Tibial nerve (tissue), 4 donors: Measurements from ENCODE around the gene RUNX1. TPM values are rescaled to one million over a fixed set of nuclear protein-coding genes. Genes with fewer than 3 reads are reported as not detected.

Experiments used
- DNase-seq, 2 donors: peaks; one replicate each; pipeline ENCODE4 v3.0.0-alpha.2; 2019; ENCODE audit warnings: low spot score in 2 of 2
- H3K27ac ChIP-seq, 4 donors: fragments of 200-600 bp; sonication (generic) in 3 of 4; one replicate each; pipeline ENCODE4 v1.5.1; 2017 to 2019; ENCODE audit warnings: mild to moderate bottlenecking in 1 of 4
- H3K27me3 ChIP-seq, 2 donors: fragments of 200-600 bp; sonication (generic) in 1 of 2; one replicate each; pipeline versions ENCODE4 v1.5.1 to v1.6.0; 2017 to 2019
- H3K36me3 ChIP-seq, 3 donors: fragments of 200-600 bp; sonication (generic); one replicate each; pipeline ENCODE4 v1.5.1; 2018 to 2019
- H3K4me1 ChIP-seq, 4 donors: fragments of 200-600 bp; sonication (generic) in 3 of 4; one replicate each; pipeline ENCODE4 v1.5.1; 2017 to 2019
- H3K4me3 ChIP-seq, 4 donors: fragments of 200-600 bp; sonication (generic) in 3 of 4; one replicate each; pipeline ENCODE4 v1.5.1; 2017 to 2019; ENCODE audit warnings: mild to moderate bottlenecking in 1 of 4, moderate library complexity in 1 of 4
- H3K9me3 ChIP-seq, 4 donors: fragments of 200-600 bp; sonication (generic) in 3 of 4; one replicate each; pipeline ENCODE4 v1.5.1; 2017 to 2019
- EP300 ChIP-seq, 2 donors: sonication (generic); formaldehyde crosslinking; IDR thresholded peaks; one replicate each; pipeline ENCODE4 v1.6.1; 2017; ENCODE audit warnings: antibody characterized with exemption in 2 of 2, mild to moderate bottlenecking in 1 of 2
- POLR2A ChIP-seq, 2 donors: fragments of 450-650 bp; IDR thresholded peaks; one replicate each; pipeline ENCODE4 v1.6.1; 2017; ENCODE audit warnings: antibody characterized with exemption in 2 of 2, mild to moderate bottlenecking in 2 of 2, moderate library complexity in 2 of 2
- WGBS, 2 donors: methylation state at CpG; one replicate each; pipeline ENCODE4 v1.1.5; 2018; 5-methylcytosine and 5-hydroxymethylcytosine counted together
- total RNA-seq, 4 donors: library from RNA; depleted of rRNA; stranded (reverse); fragments of >200 nt; gene quantifications; one replicate each; pipeline ENCODE4 v1.1.0, GENCODE V29; 2016
- TF ChIP-seq, protein P1 (sequence below), 5 experiments: fragments of 200-600 bp in 3 of 5; fragments of 450-650 bp in 2 of 5; sonication (generic) in 3 of 5; IDR thresholded peaks; one replicate each; pipeline ENCODE4 v1.5.1; 2016 to 2019; ENCODE audit warnings: antibody characterized with exemption in 5 of 5, mild to moderate bottlenecking in 3 of 5, moderate library complexity in 2 of 5

RUNX1 gene
- total RNA-seq, 4 donors from 2014 or later = 23.6 to 36.9 (median 26.3) TPM

DNA sequence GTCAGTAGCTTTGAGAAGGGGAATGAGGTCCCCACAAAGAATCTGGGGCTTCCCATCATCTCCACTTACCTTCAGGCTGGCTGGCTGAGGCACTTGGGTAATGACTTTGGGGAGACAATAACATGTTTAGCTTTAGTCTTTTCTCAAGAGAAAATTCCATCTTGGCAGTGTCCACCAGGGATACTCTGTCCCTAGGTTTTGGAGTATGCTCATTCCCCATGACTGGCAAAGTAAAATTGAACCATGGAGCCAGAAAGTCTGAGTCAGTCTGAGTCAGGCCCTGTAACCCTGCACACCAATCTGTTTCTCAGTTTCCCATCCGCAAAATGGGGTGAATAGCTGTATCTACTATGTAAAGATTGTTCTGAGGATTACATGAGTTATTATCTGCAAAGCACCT lies 28.2 kb downstream of the RUNX1 start:
- TF ChIP-seq POLR2A (IDR thresholded peaks at IDR 0.05) = no peak
- TF ChIP-seq, protein P1, sequence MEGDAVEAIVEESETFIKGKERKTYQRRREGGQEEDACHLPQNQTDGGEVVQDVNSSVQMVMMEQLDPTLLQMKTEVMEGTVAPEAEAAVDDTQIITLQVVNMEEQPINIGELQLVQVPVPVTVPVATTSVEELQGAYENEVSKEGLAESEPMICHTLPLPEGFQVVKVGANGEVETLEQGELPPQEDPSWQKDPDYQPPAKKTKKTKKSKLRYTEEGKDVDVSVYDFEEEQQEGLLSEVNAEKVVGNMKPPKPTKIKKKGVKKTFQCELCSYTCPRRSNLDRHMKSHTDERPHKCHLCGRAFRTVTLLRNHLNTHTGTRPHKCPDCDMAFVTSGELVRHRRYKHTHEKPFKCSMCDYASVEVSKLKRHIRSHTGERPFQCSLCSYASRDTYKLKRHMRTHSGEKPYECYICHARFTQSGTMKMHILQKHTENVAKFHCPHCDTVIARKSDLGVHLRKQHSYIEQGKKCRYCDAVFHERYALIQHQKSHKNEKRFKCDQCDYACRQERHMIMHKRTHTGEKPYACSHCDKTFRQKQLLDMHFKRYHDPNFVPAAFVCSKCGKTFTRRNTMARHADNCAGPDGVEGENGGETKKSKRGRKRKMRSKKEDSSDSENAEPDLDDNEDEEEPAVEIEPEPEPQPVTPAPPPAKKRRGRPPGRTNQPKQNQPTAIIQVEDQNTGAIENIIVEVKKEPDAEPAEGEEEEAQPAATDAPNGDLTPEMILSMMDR (IDR thresholded peaks at IDR 0.05) = no peak
- no peak for TF ChIP-seq EP300 (IDR thresholded peaks at IDR 0.05)
- Histone ChIP-seq H3K27me3 (no peaks in the 10 kb centered on the region), H3K36me3 (no peaks in the 10 kb centered on the region), H3K27ac (no peak overlapping the region), H3K4me1 (no peaks in the 10 kb centered on the region), H3K9me3 (no peaks in the 10 kb centered on the region), H3K4me3 (no peak overlapping the region)
- DNase-seq = no peak
- 96% methylated on average over 1 of the region's 1 CpG for WGBS, 2 donors

DNA sequence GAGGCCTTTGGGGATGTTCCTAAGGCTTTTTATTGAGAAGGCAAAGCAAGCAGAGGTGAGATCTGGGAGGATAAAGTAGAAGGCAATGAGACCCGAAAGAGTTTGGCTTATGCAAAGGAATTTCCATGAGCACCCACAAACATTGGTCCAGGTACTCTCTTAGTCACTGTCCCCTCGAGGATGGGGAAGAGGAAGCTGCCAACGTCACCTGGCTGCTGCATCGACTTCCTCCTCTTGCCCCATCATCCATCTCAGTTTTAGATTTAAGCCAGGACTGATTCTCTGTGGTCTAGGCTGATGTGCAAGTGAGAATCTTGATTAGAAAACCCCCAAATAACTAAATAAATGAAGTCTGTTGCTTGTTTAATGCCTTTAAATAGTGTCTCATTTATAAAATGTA lies 28.7 kb downstream of the RUNX1 start:
- Histone ChIP-seq H3K27me3 (no peaks in the 10 kb centered on the region), H3K4me1 (no peaks in the 10 kb centered on the region), H3K27ac (no peak overlapping the region), H3K4me3 (no peak overlapping the region), H3K9me3 (no peaks in the 10 kb centered on the region), H3K36me3 (no peaks in the 10 kb centered on the region)
- 68 to 77% methylated on average over 4 of the region's 4 CpGs for WGBS, 2 donors
- no peak for DNase-seq
- TF ChIP-seq, protein P1 (IDR thresholded peaks at IDR 0.05) = no peak
- no peak for TF ChIP-seq EP300 (IDR thresholded peaks at IDR 0.05)
- no peak for TF ChIP-seq POLR2A (IDR thresholded peaks at IDR 0.05)

DNA sequence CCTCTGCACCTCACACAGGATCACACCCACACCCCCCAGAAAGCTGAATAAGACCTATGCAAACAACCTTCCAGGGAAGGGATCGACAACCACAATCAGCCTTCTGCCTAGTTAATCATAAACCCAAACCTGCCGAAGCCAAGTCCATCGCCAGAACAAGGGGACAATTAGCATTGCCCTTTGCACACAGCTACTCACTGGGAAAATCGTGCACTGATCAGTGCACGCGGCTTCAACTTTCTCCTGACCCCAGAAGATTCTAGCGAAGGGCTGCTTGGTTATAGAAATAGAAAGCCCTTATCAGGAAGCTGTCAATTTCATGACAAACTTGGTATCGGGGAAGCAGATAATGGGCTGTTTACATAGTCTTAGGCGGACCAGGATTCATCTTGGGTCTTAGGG lies 29.5 kb downstream of the RUNX1 start:
- TF ChIP-seq, protein P1 (IDR thresholded peaks at IDR 0.05) = no peak
- TF ChIP-seq EP300 (IDR thresholded peaks at IDR 0.05) (no peak), POLR2A (IDR thresholded peaks at IDR 0.05) (no peak)
- 50 to 70% methylated on average over 9 of the region's 9 CpGs for WGBS, 2 donors
- H3K36me3 ChIP-seq = no peaks in the 10 kb centered on the region
- no peaks in the 10 kb centered on the region for H3K9me3 ChIP-seq
- DNase-seq = no peak
- no peaks in the 10 kb centered on the region for H3K27me3 ChIP-seq
- H3K4me3 ChIP-seq = no peak overlapping the region
- H3K4me1 ChIP-seq = no peaks in the 10 kb centered on the region
- H3K27ac ChIP-seq = no peak overlapping the region

DNA sequence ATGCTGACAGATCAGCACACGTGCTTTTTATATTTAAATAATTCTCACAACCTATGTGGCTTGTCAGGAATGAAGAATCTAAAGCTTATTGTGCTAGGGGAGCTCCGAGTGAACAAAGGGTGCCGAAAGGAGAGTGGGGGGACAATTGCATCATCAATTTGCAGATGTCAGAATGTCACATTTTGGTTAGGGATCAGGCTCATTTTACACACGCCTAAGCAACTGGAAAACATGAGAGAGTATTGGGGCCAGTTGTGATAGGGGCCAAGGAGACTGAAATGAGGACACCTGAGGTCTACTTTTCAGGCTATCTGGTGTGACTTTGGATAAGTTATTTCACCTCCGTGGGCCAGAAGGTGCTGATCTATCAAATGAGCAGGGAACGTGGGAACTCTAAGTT lies 31.8 kb downstream of the RUNX1 start:
- Histone ChIP-seq H3K27ac (no peak overlapping the region), H3K4me1 (no peaks in the 10 kb centered on the region), H3K9me3 (no peaks in the 10 kb centered on the region), H3K4me3 (no peak overlapping the region), H3K36me3 (no peaks in the 10 kb centered on the region), H3K27me3 (no peaks in the 10 kb centered on the region)
- no peak for DNase-seq
- TF ChIP-seq, protein P1 (IDR thresholded peaks at IDR 0.05) = no peak
- 71 to 78% methylated on average over 6 of the region's 6 CpGs for WGBS, 2 donors

DNA sequence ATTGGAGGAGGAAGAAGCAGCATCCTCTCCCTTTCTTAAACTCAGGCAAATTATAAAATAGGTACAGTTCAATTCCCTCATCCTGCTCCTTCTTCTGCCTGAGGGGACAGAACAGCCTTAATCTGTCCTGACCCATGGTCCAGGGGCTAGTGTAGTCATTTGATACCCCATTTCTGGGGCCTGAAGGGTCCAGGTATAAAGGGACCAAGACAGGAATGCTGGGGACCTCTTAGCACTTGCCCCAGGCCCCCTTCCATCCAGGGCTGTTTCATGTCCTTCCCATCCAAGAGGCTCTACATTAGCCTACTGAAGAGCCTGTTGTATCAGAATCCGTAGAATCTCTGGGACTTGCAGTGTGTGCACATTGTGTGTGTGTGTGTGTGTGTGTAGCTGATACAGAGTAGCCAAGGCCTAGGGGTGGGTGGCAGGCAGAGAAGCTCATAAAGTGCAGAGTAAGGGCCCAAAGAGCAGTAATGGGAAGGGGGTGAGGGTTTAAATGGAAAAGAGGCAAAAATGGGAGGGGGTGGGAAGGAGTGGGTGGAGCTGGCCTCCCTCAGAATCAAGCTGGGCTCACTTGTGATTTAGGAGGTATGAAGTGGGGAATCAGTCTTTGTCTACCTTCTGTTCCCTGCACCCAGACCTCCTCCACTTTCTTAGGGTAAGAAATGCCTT lies 32.4 kb downstream of the RUNX1 start:
- DNase-seq = no peak
- Histone ChIP-seq H3K9me3 (no peaks in the 10 kb centered on the region), H3K27me3 (no peaks in the 10 kb centered on the region), H3K36me3 (no peaks in the 10 kb centered on the region), H3K27ac (no peak overlapping the region), H3K4me3 (no peak overlapping the region), H3K4me1 (no peaks in the 10 kb centered on the region)
- TF ChIP-seq POLR2A (IDR thresholded peaks at IDR 0.05) (no peak), EP300 (IDR thresholded peaks at IDR 0.05) (no peak)
- TF ChIP-seq, protein P1 (IDR thresholded peaks at IDR 0.05) = no peak
- WGBS, 2 donors = 67 to 100% methylated on average over 1 of the region's 1 CpG
